DLD1 (cell line): ENCODE results near the gene PRKN.

ENCODE experiments used
- in situ Hi-C: cut with HindIII; loops from 2 replicates; pipeline ENCODE4 v1.10.0; 2017; ENCODE audit warnings: low sequenced_read_pairs

The PRKN gene

GRCh38 chr6:161788531-161788930, 939.0 kb downstream of the PRKN start:
- in situ Hi-C loops = no loop called here

- in situ Hi-C loops = no loop called here
Measured at GRCh38 chr6:161772176-161772575, 955.4 kb downstream of the PRKN start.

DNA sequence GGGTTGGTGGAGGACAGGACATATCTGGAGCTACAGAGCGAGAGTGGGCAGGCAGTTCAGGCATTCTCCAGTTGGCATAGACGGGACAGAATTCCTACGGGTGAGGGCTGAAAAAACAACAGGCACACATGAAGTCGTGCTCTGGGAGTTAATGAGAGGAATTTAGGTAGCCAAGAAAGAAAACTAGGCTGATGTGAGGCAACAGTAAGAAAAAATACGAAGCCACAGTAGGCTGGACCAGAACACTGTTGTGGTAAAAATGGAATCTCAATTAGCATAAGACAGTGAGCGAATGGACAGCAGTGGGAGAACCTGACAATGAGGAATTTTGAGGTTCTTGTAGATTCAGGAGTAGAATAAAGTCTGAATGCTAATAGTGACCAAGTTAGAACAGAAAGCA, 965.6 kb downstream of the PRKN start:
- in situ Hi-C loops = no loop called here

GRCh38 chr6:161755080-161755479, 972.5 kb downstream of the PRKN start:
- in situ Hi-C loops = no loop called here

- in situ Hi-C loops = no loop called here
Measured at GRCh38 chr6:161750686-161751085, 976.9 kb downstream of the PRKN start.

GRCh38 chr6:161749576-161749975, 978.0 kb downstream of the PRKN start:
- in situ Hi-C loops = no loop called here

DNA sequence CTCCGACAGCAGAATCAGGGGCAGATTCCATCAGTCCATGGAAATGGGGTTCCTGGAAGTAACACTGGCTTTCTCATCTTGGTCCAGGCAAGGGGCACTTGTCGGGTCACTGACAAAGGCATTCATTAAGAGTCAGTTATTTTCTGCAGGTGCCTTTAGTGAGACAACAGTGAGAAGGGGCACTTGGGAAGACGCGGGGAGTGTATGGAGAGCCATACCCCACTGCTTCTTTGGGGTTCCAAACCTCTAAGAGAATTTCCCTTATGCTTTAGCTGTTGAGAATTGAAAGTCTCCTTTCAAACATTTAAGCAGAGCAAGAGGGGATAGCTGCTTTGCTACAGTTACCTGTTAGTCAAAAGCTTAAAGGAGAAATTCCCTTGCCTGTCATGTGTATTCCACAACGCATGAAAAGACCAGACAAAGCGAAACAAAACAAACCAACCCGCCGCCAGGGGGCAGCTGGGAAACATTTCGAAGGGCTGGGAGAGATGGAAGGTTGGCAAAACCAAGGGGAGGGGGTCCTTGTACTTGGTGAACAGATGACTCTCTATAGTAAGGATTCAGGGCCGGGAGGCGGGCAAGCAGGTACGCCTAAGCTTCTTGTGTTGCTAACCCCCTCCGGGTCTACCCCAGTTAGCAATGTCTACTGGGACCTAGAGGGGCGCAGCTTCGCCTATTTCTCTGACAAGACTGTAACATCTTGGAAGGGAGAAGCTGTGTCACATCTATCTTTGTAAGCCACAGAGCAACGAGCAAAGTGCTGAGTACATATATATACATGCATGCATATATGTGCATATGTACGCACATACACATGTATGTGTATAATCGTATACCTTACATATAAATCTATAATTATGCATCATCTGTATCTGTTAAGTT, 978.8 kb downstream of the PRKN start:
- in situ Hi-C loops = no loop called here

GRCh38 chr6:161747506-161747905, 980.1 kb downstream of the PRKN start:
- in situ Hi-C loops = no loop called here

DNA sequence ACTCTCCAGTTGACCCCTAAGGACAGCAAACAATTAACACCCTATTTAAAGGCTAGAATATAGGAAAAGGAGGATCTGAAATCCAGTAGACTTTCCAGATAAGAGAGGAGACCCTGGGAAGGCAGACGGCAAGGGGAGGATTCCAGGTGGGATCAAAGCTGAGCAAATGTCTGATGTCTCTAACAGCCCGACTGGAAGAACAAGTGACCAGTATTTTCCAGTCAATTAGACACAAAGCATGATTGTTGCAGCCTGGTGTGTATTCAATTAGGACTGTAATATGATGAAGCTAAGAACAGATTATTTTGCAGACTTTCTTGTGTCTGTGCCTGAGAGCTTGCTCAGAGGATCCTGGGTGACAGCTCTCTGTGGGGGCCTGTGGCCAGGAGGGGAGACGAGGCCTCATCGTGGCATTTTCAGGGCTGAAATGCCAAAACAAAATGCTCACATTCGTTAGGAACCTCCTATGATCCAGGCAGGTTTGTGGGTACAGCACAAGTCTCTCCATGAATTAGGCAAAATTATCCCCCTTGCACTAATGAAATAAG, 981.9 kb downstream of the PRKN start:
- in situ Hi-C loops = no loop called here

DNA sequence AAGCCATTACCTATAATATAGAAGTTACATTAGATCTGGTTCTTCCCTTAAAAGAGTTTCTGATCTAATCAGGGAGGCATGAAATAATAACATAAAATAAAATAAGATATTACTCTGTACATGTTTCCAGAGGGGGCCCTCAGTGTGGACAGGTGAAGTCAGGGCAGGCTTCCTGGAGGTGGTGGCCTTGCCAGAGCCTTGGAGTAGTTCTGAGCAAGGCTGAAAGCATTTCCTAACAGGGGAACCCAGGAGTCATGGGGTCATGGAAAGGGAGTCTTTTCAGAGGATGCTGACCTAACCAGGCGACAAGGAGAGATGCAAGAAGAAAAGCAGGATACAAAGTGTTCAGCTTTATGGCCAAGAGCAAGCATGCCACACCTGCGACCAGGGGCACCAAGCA, 982.4 kb downstream of the PRKN start:
- in situ Hi-C loops = no loop called here

- in situ Hi-C loops = no loop called here
Measured at GRCh38 chr6:161744211-161745067, 983.1 kb downstream of the PRKN start.

GRCh38 chr6:161743509-161744178, 983.9 kb downstream of the PRKN start:
- in situ Hi-C loops = no loop called here

GRCh38 chr6:161740486-161740885, 987.1 kb downstream of the PRKN start:
- in situ Hi-C loops = no loop called here

- in situ Hi-C loops = no loop called here
Measured at GRCh38 chr6:161736781-161737292, 990.7 kb downstream of the PRKN start.

- in situ Hi-C loops = no loop called here
Measured at GRCh38 chr6:161736326-161736725, 991.2 kb downstream of the PRKN start.

DNA sequence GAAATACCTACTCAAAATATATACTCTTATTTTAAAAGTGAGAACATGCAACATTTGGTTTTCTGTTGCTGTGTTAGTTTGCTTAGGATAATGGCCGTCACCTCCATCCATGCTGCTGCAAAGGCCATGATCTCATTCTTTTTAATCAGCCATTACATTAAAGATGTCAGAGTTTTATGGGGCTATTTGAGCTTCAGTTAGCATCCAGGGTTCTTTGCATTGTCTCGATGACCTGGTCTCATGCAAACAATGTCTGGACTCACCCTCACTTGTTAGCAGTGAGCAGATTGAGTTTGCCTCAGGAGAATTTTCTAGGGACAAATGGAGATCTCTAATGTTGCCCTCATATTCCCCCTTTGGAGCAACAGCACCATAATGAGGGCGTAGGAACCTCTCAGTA, 995.0 kb downstream of the PRKN start:
- in situ Hi-C loops = no loop called here

DNA sequence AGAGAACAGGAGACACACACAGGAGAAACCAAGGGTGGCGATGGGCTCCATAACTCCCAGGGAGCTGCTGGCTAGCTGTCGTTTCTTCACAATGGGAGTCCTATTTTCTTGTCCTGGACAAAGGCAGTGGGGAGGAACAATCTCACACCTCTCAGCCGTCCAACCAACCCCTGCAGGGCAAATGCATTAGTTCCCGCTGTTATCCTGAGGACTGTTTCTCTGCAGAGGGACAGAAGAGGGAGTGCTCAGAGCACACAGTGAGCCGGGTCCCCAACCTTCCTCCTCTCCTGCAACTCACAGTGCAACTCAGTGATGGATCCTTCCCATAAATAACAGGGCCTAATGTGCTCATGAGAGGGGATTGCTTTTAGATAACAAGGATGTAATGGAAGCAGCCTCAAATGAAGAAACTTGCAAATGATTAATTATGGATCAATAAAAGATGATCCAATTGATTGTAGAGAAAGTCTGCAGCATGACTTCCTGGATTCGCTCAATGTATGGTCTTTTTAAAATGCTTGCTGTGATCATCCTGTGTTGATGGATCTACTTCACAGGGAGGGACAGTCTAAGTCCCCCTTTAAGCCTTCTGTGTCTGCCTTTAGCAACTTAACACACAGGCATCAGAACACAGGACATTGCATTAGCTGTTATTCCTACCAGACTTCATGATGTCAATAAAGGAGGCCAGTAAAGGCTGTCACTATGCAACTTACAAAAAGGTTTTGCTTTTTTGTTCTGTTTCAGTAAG, 1000.3 kb downstream of the PRKN start:
- in situ Hi-C loops = no loop called here

DNA sequence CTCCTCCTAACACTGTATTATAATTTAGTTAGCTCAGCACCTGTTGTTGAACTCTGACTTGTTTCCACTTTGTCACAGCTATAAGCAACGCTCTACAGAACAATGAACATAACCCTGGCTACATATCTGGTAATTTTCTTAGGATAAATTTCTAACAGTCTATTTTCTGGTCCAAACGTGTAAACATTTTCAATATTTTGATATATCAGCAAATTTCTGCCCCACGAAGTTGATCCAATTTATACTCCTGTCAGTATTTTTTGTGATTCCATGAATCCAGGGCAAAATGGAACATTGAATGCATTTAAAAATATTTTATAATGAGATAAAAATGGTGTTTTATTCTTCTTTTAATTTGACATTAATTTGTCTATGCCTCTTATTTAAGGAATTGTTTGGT, 1005.2 kb downstream of the PRKN start:
- in situ Hi-C loops = no loop called here

- in situ Hi-C loops = no loop called here
Measured at GRCh38 chr6:161721511-161721910, 1006.1 kb downstream of the PRKN start.

DNA sequence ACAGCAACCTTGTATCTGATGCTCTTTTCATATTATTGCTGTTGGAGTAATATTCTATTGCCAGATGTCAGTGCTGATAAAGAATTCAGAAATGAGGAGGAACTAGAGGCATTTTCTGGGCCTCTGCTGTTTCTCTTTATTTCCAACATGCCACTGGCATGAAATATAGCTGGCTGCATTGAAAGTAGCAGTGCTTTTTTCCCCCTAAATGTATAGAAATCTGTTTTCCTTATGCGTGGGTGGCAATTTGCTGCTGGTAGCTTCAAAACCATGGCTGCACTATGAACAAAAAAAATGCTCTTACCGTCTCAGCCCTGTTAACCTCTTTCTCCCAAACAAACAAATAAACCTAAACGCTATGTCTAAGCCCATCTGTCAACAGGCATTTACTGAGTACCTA, 1011.4 kb downstream of the PRKN start:
- in situ Hi-C loops = no loop called here
